ENCODE data around the gene CFB. TPM values are rescaled to one million over a fixed set of nuclear protein-coding genes. Genes with fewer than 3 reads are reported as not detected.

The CFB gene
- total and polyA plus RNA-seq, 2 of the 4 experiments (the other 2 are of a cell fraction): 1.8 to 6.1 TPM

DNA sequence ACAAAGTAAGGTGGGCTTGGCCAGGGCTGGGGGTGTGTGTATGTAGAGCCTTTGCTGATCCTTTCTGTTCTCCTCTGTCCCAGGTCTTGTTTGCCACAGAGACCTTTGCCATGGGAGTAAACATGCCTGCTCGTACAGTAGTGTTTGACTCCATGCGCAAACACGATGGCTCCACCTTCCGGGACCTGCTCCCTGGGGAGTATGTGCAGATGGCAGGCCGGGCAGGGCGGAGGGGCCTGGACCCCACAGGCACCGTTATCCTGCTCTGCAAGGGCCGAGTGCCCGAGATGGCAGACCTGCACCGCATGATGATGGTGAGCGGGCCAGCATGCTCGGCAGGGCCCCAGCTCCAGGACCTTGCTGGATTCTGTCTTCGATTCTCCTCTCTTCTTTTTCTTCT lies 19.8 kb downstream of the CFB start:
- no peak overlapping the region for H3K18ac ChIP-seq (ENCODE audit: low read depth, low read length)
- intact Hi-C loops (cut with micrococcal nuclease) (no loop called here), in situ Hi-C loops (cut with MboI; ENCODE audit: low sequenced_read_pairs) (no loop called here), dilution Hi-C loops (cut with HindIII; ENCODE audit: low sequenced_read_pairs, unreplicated experiment) (no loop called here)
- no peak overlapping the region for H2BK20ac ChIP-seq (ENCODE audit: low read depth, low read length)
- H3K79me1 ChIP-seq (ENCODE audit: low read depth in 1 of 2, low read length in 2 of 2): peaks cover 4 to 24% of the 10 kb centered on the region in 2 experiments; a peak in 3 of 4 replicates
- no peak overlapping the region for H2AK5ac ChIP-seq (ENCODE audit: low read depth, low read length)
- peaks cover 2% of the 10 kb centered on the region; the same call in 1 of the 2 replicates for H3K4me1 ChIP-seq (ENCODE audit: control insufficient read depth, insufficient read depth, low read length)
- no peak overlapping the region for H2BK15ac ChIP-seq (ENCODE audit: low read depth, low read length)
- H2BK5ac ChIP-seq (ENCODE audit: low read depth, low read length, poor library complexity, severe bottlenecking): no peak overlapping the region
- no peak overlapping the region for H3K23ac ChIP-seq (ENCODE audit: low read depth, low read length)
- POLR2A ChIA-PET (ENCODE audit: unreplicated experiment): no interaction called here
- no peak for ATAC-seq (ENCODE audit: low read depth)
- no peak for TF ChIP-seq MAZ (IDR thresholded peaks at IDR 0.05; ENCODE audit: borderline replicate concordance, low read depth, low read length)
- TF ChIP-seq NFE2L2 (IDR thresholded peaks at IDR 0.05; ENCODE audit: low read depth, low read length): no peak
- no peak for TF ChIP-seq RFX5 (IDR thresholded peaks at IDR 0.05; ENCODE audit: low read depth, low read length)
- TF ChIP-seq, protein P1, sequence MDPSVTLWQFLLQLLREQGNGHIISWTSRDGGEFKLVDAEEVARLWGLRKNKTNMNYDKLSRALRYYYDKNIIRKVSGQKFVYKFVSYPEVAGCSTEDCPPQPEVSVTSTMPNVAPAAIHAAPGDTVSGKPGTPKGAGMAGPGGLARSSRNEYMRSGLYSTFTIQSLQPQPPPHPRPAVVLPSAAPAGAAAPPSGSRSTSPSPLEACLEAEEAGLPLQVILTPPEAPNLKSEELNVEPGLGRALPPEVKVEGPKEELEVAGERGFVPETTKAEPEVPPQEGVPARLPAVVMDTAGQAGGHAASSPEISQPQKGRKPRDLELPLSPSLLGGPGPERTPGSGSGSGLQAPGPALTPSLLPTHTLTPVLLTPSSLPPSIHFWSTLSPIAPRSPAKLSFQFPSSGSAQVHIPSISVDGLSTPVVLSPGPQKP (IDR thresholded peaks at IDR 0.05; ENCODE audit: borderline replicate concordance, low read depth, low read length): no peak
- no peak for TF ChIP-seq FOS (IDR thresholded peaks at IDR 0.05; ENCODE audit: low read depth, low read length)
- no peak for TF ChIP-seq MXI1 (IDR thresholded peaks at IDR 0.05; ENCODE audit: borderline replicate concordance, low read depth, low read length)
- TF ChIP-seq MAFK (IDR thresholded peaks at IDR 0.05; ENCODE audit: low read depth, low read length): no peak
- TF ChIP-seq CHD1 (IDR thresholded peaks at IDR 0.05; ENCODE audit: low read depth, low read length): no peak
- TF ChIP-seq, protein P2, sequence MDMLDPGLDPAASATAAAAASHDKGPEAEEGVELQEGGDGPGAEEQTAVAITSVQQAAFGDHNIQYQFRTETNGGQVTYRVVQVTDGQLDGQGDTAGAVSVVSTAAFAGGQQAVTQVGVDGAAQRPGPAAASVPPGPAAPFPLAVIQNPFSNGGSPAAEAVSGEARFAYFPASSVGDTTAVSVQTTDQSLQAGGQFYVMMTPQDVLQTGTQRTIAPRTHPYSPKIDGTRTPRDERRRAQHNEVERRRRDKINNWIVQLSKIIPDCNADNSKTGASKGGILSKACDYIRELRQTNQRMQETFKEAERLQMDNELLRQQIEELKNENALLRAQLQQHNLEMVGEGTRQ (IDR thresholded peaks at IDR 0.05; ENCODE audit: low read depth, low read length): no peak
- TF ChIP-seq POLR2A (IDR thresholded peaks at IDR 0.05; ENCODE audit: low read depth, low read length): no peak
- TF ChIP-seq RCOR1 (IDR thresholded peaks at IDR 0.05; ENCODE audit: insufficient replicate concordance, low read length): no peak
- TF ChIP-seq RAD21 (IDR thresholded peaks at IDR 0.05; ENCODE audit: low read length): no peak
- TF ChIP-seq SMC3 (IDR thresholded peaks at IDR 0.05; ENCODE audit: low read depth, low read length): no peak
- no peak for TF ChIP-seq BHLHE40 (IDR thresholded peaks at IDR 0.05; ENCODE audit: low read depth, low read length)
- TF ChIP-seq, protein P3, sequence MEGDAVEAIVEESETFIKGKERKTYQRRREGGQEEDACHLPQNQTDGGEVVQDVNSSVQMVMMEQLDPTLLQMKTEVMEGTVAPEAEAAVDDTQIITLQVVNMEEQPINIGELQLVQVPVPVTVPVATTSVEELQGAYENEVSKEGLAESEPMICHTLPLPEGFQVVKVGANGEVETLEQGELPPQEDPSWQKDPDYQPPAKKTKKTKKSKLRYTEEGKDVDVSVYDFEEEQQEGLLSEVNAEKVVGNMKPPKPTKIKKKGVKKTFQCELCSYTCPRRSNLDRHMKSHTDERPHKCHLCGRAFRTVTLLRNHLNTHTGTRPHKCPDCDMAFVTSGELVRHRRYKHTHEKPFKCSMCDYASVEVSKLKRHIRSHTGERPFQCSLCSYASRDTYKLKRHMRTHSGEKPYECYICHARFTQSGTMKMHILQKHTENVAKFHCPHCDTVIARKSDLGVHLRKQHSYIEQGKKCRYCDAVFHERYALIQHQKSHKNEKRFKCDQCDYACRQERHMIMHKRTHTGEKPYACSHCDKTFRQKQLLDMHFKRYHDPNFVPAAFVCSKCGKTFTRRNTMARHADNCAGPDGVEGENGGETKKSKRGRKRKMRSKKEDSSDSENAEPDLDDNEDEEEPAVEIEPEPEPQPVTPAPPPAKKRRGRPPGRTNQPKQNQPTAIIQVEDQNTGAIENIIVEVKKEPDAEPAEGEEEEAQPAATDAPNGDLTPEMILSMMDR (conservative IDR thresholded peaks at IDR 0.05; ENCODE audit: low read depth, low read length): no peak
- TF ChIP-seq CEBPB (IDR thresholded peaks at IDR 0.05; ENCODE audit: low read depth, low read length): no peak
- no peak overlapping the region for H3K4me3 ChIP-seq (ENCODE audit: insufficient read depth, low read depth, low read length)
- peaks cover 79% of the 10 kb centered on the region for H3K36me3 ChIP-seq (ENCODE audit: control insufficient read depth, insufficient read depth, low read length)
- H2AFZ ChIP-seq (replicated peaks; ENCODE audit: low read length, poor library complexity): no peak overlapping the region
- BruUV-seq (replicated peaks): no TSS peak
- H4K8ac ChIP-seq (ENCODE audit: low read depth in 2 of 2, low read length in 2 of 2): no peak overlapping the region
- no peaks in the 10 kb centered on the region for H3K9me3 ChIP-seq (ENCODE audit: control insufficient read depth, insufficient read depth, low read length)
- DNase-seq: no peak
- no peaks in the 10 kb centered on the region for H4K20me1 ChIP-seq (ENCODE audit: insufficient read depth, low read length)
- H3K27ac ChIP-seq (ENCODE audit: insufficient read depth, low read length): no peak overlapping the region
- H3K4me2 ChIP-seq (ENCODE audit: low read depth, low read length): no peak overlapping the region
- no peak overlapping the region for H3K4ac ChIP-seq (ENCODE audit: low read depth, low read length)
- no peak overlapping the region for H3K56ac ChIP-seq (ENCODE audit: extremely low read depth, insufficient read depth, low read length)
- H3K27me3 ChIP-seq (ENCODE audit: control insufficient read depth, insufficient read depth, low read length): no peaks in the 10 kb centered on the region
- no peak overlapping the region for H2BK120ac ChIP-seq (ENCODE audit: low read depth, low read length)
- H3K9ac ChIP-seq (ENCODE audit: low read depth, low read length): no peak overlapping the region
- CTCF ChIA-PET: no interaction called here
- no peaks in the 10 kb centered on the region; the same call in 1 of the 2 replicates for H3K9me1 ChIP-seq (ENCODE audit: insufficient read depth, low read length)
- H2AK9ac ChIP-seq (replicated peaks; ENCODE audit: low read depth, low read length, poor library complexity): no peak overlapping the region
- 97% methylated on average over 12 of the region's 13 CpGs; no CpG with 5 or more reads in 1 of the 2 experiments for WGBS, 2 experiments (ENCODE audit: extremely low coverage in 2 of 2, insufficient read length in 1 of 2)
- no peak overlapping the region for H3K14ac ChIP-seq (replicated peaks; ENCODE audit: low read depth, low read length)
- no peak overlapping the region for H4K5ac ChIP-seq (ENCODE audit: low read depth, low read length)
- H4K91ac ChIP-seq (ENCODE audit: insufficient read depth, low read depth, low read length): no peak overlapping the region

Data from IMR-90 (cell line).